SHP77 treated with DMSO at 0.1 percent for 48 hours (cell line): ENCODE measurements around the gene CHST7.

Experiments used
- DNase-seq: peaks from one replicate; lab custom pipeline; 2025; lab: John Stamatoyannopoulos, UW

Gene CHST7

GRCh38 chrX:46573892-46574773 is 568 bp downstream of the CHST7 start:
- peak; percentile 2 for DNase-seq

GRCh38 chrX:46574774-46575381 is 1.3 kb downstream of the CHST7 start:
- DNase-seq: no peak

- DNase-seq: no peak
These were observed 2.0 kb downstream of the CHST7 start for GRCh38 chrX:46575586-46575985.

GRCh38 chrX:46575991-46576392 is 2.4 kb downstream of the CHST7 start:
- DNase-seq: no peak

- no peak for DNase-seq
These were observed 2.9 kb downstream of the CHST7 start for GRCh38 chrX:46576458-46576857.

GRCh38 chrX:46577221-46578005 is 3.8 kb downstream of the CHST7 start:
- no peak for DNase-seq

GRCh38 chrX:46579250-46579649 is 5.7 kb downstream of the CHST7 start:
- no peak for DNase-seq

GRCh38 chrX:46580613-46581012 is 7.0 kb downstream of the CHST7 start:
- DNase-seq: no peak

GRCh38 chrX:46582325-46582724 is 8.8 kb downstream of the CHST7 start:
- no peak for DNase-seq

- no peak for DNase-seq
These were observed 9.4 kb downstream of the CHST7 start for GRCh38 chrX:46582966-46583365.

GRCh38 chrX:46584736-46585135 is 11.2 kb downstream of the CHST7 start:
- no peak for DNase-seq

- DNase-seq: no peak
These were observed 13.6 kb downstream of the CHST7 start for GRCh38 chrX:46587158-46587557.

GRCh38 chrX:46587753-46588171 is 14.2 kb downstream of the CHST7 start:
- no peak for DNase-seq

GRCh38 chrX:46588263-46588662 is 14.7 kb downstream of the CHST7 start:
- DNase-seq: no peak

- no peak for DNase-seq
These were observed 16.6 kb downstream of the CHST7 start for GRCh38 chrX:46589977-46590723.

- no peak for DNase-seq
These were observed 21.5 kb downstream of the CHST7 start for GRCh38 chrX:46595084-46595483.

- DNase-seq: no peak
These were observed 23.6 kb downstream of the CHST7 start for GRCh38 chrX:46597208-46597607.

- no peak for DNase-seq
These were observed 24.2 kb downstream of the CHST7 start for GRCh38 chrX:46597771-46598170.

- no peak for DNase-seq
These were observed 25.5 kb downstream of the CHST7 start for GRCh38 chrX:46599051-46599560.

GRCh38 chrX:46601283-46601682 is 27.7 kb downstream of the CHST7 start:
- no peak for DNase-seq

- DNase-seq: no peak
These were observed 29.0 kb downstream of the CHST7 start for GRCh38 chrX:46602468-46603102.
